ENCODE results near the gene MID1. TPM values are rescaled to one million over a fixed set of nuclear protein-coding genes. Genes with fewer than 3 reads are reported as not detected.

Gene MID1
- total RNA-seq, 3 donors from 2014 or later, result 6.9 to 18.9 (median 10.8) TPM

DNA sequence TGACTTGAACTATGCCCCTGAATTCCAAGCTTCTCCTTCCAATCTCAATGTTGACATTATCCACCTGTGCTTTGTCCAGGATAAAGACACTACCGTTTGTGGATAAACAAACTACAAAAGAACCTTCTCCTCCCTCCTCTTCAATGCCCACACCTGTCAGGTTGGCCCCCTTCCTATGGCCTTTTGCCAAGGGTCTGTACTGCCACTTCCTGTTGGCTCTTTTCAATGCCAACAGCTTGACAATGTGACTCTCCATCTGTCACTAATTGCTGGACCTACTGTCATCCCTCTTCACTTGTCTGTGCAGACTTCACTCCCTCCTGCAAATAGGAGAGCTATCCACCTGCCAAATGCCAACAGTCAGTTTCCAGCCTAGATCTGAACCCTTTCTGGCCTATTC lies 35.8 kb upstream of the MID1 start:
- Histone ChIP-seq H3K4me1 (no peaks in the 10 kb centered on the region), H3K36me3 (no peaks in the 10 kb centered on the region), H3K9me3 (no peaks in the 10 kb centered on the region), H3K27me3 (peaks cover 0 to 6% of the 10 kb centered on the region in 2 donors), H3K4me3 (no peak overlapping the region), H3K27ac (no peak overlapping the region)
- intact Hi-C loops (cut with DNase I; ENCODE audit: low total_unique reads), result no loop called here
- no peak for DNase-seq (ENCODE audit: low spot score in 2 of 2)
- TF ChIP-seq POLR2AphosphoS5 (IDR thresholded peaks at IDR 0.05) (no peak), POLR2A (IDR thresholded peaks at IDR 0.05) (no peak)
- TF ChIP-seq, protein P1, sequence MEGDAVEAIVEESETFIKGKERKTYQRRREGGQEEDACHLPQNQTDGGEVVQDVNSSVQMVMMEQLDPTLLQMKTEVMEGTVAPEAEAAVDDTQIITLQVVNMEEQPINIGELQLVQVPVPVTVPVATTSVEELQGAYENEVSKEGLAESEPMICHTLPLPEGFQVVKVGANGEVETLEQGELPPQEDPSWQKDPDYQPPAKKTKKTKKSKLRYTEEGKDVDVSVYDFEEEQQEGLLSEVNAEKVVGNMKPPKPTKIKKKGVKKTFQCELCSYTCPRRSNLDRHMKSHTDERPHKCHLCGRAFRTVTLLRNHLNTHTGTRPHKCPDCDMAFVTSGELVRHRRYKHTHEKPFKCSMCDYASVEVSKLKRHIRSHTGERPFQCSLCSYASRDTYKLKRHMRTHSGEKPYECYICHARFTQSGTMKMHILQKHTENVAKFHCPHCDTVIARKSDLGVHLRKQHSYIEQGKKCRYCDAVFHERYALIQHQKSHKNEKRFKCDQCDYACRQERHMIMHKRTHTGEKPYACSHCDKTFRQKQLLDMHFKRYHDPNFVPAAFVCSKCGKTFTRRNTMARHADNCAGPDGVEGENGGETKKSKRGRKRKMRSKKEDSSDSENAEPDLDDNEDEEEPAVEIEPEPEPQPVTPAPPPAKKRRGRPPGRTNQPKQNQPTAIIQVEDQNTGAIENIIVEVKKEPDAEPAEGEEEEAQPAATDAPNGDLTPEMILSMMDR (IDR thresholded peaks at IDR 0.05), result no peak

DNA sequence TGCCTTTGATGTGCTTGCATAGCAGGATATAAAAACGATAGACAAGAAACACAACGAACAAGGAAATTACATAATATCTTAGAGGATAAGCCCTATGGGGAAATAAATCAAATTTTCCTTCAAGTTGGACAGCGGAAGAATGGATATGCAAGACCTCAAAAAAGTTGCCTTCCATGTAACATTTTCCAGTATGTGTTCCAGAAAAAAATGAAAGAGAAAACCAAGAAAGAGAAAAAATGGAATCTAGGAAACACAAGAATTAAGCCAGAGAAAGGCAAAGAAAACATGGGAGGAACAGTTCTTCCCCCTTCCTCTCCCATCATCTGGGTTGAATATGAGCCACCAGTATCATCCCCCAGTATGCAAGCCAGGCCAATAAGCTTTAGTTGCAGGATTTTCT lies 34.6 kb upstream of the MID1 start:
- Histone ChIP-seq H3K9me3 (no peaks in the 10 kb centered on the region), H3K27me3 (peaks cover 0 to 14% of the 10 kb centered on the region in 2 donors), H3K4me1 (no peaks in the 10 kb centered on the region), H3K27ac (no peak overlapping the region), H3K36me3 (no peaks in the 10 kb centered on the region), H3K4me3 (no peak overlapping the region)
- no peak for DNase-seq (ENCODE audit: low spot score in 2 of 2)
- TF ChIP-seq, protein P1 (IDR thresholded peaks at IDR 0.05), result no peak
- no peak for TF ChIP-seq POLR2A (IDR thresholded peaks at IDR 0.05)
- TF ChIP-seq POLR2AphosphoS5 (IDR thresholded peaks at IDR 0.05), result no peak
- intact Hi-C loops (cut with DNase I; ENCODE audit: low total_unique reads), result no loop called here

DNA sequence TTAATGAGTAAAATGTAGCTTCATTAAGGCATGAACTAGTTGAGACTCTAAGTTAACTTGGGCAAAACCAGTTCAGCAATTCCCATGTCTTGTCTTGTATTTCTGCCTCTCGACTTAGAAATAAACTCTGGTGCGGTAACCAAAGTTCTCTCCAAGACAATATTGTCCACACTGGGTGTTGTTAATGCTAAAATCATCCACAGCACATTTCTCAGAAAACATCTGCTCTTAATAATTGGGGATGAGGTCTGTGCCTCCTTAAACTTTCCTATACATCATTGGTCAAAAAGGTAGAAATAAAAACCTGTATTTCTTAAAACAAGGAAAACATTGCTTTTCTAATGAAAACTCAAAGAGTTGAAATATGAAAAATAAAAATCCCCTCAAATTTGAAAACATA lies 32.9 kb upstream of the MID1 start:
- Histone ChIP-seq H3K27ac (no peak overlapping the region), H3K4me1 (no peaks in the 10 kb centered on the region), H3K27me3 (peaks cover 0 to 14% of the 10 kb centered on the region in 2 donors), H3K36me3 (no peaks in the 10 kb centered on the region), H3K9me3 (no peaks in the 10 kb centered on the region), H3K4me3 (no peak overlapping the region)
- TF ChIP-seq POLR2AphosphoS5 (IDR thresholded peaks at IDR 0.05) (no peak), POLR2A (IDR thresholded peaks at IDR 0.05) (no peak)
- TF ChIP-seq, protein P1 (IDR thresholded peaks at IDR 0.05), result no peak
- intact Hi-C loops (cut with DNase I; ENCODE audit: low total_unique reads), result no loop called here
- DNase-seq (ENCODE audit: low spot score in 2 of 2), result no peak

DNA sequence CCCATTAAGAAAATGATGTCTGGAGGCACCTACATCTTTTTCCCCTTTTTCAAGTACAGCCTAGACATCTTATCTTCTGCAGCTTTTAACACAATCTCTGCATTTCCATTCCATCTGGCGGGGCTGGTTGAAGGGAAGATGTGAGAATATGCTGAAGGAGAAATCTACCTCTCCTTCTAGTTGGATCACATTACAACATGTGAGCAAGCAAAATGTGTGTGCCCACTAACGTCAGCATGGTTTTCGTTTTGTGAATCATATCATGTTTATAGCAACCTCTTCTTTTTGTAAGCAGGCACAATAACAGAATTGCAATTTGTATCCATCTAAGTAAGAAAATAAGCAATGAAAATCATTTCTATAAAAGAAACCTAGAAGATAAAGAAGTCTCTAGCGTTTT lies 28.9 kb upstream of the MID1 start:
- intact Hi-C loops (cut with DNase I; ENCODE audit: low total_unique reads), result loop anchor here (5.0 kb wide), 1 partner anchor 928 kb away; no protein-coding TSS in a partner anchor
- TF ChIP-seq, protein P1 (IDR thresholded peaks at IDR 0.05), result no peak
- TF ChIP-seq POLR2AphosphoS5 (IDR thresholded peaks at IDR 0.05), result no peak
- TF ChIP-seq POLR2A (IDR thresholded peaks at IDR 0.05), result no peak
- no peaks in the 10 kb centered on the region for H3K36me3 ChIP-seq
- no peak overlapping the region for H3K27ac ChIP-seq
- H3K4me1 ChIP-seq, result no peaks in the 10 kb centered on the region
- no peak for DNase-seq (ENCODE audit: low spot score in 2 of 2)
- peaks cover 0 to 18% of the 10 kb centered on the region in 2 donors for H3K27me3 ChIP-seq
- H3K9me3 ChIP-seq, result no peaks in the 10 kb centered on the region
- no peak overlapping the region for H3K4me3 ChIP-seq

DNA sequence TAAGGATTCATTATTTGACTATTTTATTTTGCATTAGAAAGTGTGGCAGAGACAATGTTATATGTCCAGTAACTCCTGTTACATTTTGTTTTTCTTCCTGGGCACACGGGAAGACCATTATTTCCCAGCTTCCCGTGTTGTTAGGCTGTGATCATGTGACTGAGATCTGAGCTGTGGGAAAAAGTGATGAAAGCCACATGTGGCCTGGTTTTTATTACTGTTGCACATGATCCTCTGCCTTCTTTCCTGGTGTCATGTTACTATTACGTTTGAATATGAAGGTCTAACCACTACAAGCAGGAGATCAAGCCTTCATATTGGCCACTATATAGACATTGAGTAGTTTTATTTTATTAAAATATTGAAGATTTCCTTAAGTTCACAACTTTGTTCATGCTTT lies 28.2 kb upstream of the MID1 start:
- Histone ChIP-seq H3K27ac (no peak overlapping the region), H3K27me3 (peaks cover 0 to 18% of the 10 kb centered on the region in 2 donors), H3K36me3 (no peaks in the 10 kb centered on the region), H3K4me1 (no peaks in the 10 kb centered on the region), H3K4me3 (no peak overlapping the region), H3K9me3 (no peaks in the 10 kb centered on the region)
- DNase-seq (ENCODE audit: low spot score in 2 of 2), result no peak
- TF ChIP-seq, protein P1 (IDR thresholded peaks at IDR 0.05), result no peak
- TF ChIP-seq POLR2AphosphoS5 (IDR thresholded peaks at IDR 0.05), result peak in 1 of 3 donors; percentile 31
- intact Hi-C loops (cut with DNase I; ENCODE audit: low total_unique reads), result loop anchor here (5.0 kb wide), 1 partner anchor 929 kb away; no protein-coding TSS in a partner anchor

Measured in breast epithelium (tissue), 4 donors.